ENCODE results near the gene RAB43.
"Not testable (repeated sequence)": the region's sequence is repeated elsewhere in the genome, so short reads cannot be mapped to it uniquely, and the experiment has no call there.

Gene RAB43

GRCh38 chr3:129121016-129121791 lies 400 bp downstream of the RAB43 start:
- no peak for DNase-seq

DNA sequence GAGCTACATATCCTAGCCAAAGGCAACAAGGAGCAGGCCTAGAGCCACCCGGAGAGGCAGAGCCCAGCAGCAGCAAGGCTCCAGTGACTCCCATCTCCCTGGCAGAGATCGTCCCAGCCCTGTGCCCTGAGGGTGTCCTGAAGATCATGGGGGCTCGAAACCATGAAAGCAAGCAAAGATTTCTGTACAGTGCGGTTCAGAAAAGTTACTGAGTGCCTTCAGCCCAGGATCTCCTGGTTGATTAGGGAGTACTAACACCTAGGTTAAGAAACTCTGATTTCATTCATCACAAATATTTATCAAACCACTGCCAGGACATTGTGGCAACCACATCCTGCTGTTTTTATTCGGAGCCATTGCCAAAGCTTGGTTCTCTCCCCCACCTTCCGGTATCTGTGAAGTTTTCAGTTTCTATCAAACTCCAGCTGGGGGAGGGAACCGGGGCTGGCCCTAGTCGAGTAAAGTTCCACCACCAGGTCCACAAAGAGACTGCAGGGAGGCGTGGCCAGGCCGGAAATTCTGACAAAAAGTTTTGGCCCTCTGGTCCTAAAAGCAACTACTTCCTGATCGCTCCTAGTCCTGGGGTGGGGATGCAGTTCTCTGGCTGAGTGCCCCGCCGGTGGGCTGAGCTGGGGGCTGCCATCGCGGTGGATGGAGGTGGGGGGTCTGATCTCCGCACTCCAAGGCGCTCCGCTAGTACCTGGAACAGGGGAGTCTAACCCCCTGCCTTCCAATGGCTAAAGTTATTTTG lies 1.2 kb downstream of the RAB43 start:
- DNase-seq = peak; percentile 88

- DNase-seq = no peak
Measured at GRCh38 chr3:129119365-129120100, 2.1 kb downstream of the RAB43 start.

DNA sequence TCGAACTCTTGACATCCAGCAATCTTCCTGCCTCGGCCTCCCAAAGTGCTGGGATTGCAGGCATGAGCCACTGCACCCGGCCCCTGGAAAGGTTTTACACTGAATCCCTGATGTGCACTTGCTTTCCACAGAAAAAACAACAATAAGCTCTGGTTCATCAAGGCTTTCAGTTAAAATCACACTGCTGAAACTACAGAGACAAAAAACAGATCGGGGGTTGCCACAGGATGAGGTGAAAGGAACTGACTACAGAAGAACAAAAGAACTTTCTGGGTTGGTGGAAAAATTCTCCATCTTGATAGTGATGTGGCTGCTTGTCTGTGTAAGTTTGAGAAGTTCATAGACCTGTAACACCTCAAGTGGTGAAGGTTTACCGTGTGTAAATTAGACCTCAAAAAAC lies 2.9 kb downstream of the RAB43 start:
- no peak for DNase-seq

GRCh38 chr3:129117134-129117533 lies 4.5 kb downstream of the RAB43 start:
- DNase-seq = no peak

DNA sequence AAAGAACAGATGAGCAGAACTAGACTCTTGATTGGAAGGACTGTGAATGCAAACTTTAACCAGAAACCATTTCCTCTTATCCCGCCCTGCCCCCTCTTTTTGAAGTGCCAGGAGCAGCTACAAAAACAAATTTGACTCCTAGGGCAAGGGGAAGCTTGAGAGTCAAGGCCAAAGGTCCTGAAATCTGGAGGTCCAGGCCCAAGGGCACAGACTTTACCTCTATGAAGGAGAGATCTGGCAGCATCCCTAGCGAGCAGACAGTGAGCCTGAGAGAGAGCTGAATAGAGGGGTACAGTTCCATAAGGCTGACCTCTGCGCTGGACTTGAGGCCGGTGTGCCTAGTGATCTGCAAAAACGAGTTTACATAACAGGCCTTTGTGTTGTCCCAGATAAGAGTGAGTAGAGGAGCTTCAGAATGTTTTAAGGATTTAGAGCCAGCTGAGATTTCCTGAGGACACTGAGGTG lies 5.1 kb downstream of the RAB43 start:
- no peak for DNase-seq

GRCh38 chr3:129114455-129114854 lies 7.1 kb downstream of the RAB43 start:
- no peak for DNase-seq

- peak; percentile 72 for DNase-seq
Measured at GRCh38 chr3:129112308-129113052, 9.1 kb downstream of the RAB43 start.

- DNase-seq = not testable (repeated sequence)
Measured at GRCh38 chr3:129111076-129111780, 10.4 kb downstream of the RAB43 start.

DNA sequence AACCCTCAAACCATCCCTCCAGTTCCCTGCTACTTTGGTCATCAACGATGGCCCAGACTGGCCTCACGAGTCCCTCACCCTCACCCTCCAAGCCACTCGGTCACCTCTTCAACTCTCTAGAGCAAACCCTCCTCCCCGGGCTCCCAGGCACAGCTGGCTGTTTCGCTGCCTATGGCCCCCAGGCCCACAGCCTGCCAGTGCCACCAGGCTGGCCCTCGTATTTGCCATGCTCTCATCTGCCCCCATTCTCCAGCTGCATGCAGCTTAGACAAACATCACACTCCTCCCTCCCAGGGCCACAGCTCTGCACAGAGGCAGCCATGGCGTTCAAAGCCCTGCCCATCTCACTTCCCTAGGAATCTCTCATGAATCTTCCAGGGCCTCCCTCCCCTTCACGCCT lies 13.8 kb downstream of the RAB43 start:
- DNase-seq = no peak

DNA sequence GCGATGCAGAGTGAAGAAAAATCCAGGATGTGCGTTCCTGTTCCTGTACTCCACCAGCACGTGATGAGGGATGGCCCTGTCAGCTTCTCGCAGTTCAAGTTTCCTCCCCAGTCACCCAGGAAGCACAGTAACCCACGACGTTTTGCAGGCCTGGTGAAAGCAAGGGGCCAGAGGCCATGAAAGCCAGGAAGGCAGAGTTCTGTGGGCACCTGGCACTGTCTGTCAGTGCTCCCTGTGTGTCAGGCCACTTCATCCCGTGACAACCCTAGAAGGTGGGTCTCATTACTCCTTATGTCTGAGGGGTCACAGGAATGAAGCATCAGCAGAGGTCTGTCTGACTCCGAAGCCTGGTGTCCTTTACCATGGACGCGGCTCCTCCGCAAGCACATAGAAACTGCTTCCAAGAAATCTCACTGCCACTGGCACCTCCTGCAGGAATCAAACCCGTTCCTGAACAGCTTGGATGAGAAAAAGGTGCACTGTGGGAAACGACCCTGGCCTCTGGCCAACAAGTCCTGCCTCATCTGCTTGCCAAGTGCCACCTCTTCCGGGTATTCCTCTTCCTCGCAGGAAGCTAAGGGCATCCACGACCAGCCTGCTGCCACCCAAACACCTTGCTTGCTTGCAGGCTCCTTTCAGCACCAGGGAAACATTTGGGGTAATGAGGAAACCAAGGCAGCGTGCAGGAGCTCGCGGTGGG lies 14.6 kb downstream of the RAB43 start:
- DNase-seq = no peak

GRCh38 chr3:129106320-129106719 lies 15.3 kb downstream of the RAB43 start:
- no peak for DNase-seq

DNA sequence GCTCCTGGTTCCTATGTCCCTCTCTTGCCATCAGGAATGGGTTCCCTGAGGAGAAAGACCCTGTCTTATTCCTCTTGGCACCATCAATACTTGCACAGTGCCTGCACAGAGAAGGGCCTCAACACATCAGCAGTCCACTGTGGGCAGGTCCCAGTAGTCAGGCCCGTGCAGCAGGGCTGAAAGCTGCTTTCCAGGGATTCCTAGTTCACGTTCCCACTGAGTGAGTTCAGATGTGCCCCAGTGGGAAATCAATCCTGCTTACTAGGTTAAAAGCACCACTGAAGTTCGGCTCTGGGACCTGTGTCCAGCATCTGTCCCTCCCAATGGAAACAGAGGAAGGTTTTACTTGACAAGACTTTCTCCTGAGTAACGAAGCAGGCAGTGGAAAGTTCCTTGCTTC lies 15.7 kb downstream of the RAB43 start:
- no peak for DNase-seq

DNA sequence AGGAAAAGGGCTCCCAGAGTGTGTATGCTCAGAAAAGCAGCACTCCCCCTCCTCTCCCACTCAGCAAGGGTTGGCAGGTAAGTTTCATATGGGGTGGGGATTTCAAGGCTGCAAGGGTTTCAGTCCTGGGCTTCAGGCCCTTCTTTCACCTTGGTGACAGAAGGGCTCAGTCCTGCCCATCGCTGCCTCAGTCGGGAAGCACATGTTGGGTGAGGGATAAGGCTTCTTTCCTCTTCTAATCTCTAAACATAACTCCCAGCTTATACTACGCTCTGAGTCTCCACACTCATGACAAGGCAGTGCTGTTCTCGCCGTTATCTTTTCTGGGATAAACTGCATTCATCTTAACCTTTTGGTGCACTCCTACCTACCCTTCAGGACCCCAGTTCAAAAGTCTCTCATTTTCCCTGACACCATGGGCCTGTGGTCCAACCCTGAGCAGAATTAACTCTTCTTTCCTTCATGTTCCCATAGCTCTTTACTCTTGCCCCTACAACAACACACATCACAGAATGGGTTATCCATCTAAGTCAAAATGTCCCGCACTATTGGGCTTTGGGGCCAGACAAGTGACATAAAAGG lies 17.0 kb downstream of the RAB43 start:
- no peak for DNase-seq

- no peak for DNase-seq
Measured at GRCh38 chr3:129104051-129104450, 17.6 kb downstream of the RAB43 start.

- DNase-seq = no peak
Measured at GRCh38 chr3:129103296-129103695, 18.3 kb downstream of the RAB43 start.

DNA sequence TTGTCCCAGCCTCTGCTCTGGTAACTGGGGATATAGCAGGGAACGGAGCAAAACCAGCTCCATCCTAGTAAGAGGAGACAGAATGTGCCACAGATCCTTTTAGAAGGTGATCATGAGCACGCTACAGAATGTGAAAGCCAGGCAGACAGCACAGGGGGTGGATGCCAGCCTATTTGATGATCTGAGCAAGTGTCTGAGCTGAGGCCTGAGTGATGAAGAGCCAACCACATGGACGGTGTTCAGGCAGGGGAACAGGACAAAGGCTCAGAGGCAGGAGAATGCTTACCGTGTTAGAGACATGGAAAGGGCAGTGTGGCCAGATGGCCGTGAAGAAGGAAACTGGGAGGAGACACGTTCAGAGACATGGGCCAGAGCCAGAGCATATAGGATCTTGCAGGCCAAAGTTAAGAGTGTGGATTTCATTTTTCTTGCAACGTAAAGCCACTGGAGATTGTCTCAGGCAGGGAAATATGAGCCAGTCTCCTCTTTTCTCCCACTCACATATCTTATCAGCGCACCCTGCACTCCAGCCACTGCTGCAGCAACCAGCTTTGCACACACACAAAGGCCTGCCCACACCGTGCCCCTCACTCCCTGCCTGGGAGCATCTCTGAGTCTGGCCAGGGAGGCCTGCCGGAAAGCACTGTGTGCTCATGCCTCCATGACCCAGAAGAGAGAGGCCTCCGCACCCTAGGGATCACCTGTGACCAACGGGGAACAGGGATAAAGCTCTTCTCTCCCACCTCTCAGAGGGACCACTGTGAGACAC lies 20.1 kb downstream of the RAB43 start:
- DNase-seq = no peak

DNA sequence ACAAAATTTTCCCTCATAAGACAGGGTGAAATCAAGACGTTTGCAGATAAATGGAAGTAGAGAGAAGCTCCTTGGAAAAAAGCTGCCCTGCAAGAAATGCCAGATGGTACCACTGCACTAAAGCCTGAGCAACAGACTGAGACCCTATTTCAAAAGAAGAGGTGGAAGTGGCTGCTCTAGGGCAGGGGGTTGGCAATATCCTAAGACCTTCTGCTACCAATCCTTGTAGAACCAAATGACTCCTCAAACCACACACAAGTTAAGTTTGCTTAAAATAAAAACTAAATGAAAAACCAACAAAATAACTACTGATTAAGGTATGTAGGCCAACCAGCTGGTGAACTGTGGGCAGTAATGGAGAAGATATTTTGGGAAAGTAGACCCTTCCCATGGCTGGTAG lies 21.3 kb downstream of the RAB43 start:
- no peak for DNase-seq

- DNase-seq = no peak
Measured at GRCh38 chr3:129095285-129095684, 26.3 kb downstream of the RAB43 start.

DNA sequence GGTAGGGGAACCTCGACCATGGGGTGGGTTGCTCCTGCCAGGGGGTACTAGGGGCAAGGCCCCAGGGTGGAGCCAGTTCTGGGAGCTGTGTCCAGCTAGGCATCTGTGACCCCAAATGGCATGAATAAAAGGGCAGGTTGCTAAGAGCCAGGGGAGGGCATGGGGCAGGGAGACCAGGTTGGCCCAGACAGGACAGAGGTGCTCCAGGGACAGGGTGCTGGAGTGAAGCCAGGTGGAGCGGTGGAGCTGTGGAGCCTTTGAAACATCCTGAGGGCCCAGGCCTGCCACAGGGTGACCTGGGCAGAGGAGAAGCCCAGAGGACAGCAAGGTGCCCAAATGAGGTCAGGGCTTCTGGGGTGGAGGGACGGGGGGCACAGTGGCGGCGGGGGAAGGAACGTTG lies 33.3 kb downstream of the RAB43 start:
- DNase-seq = not testable (repeated sequence)

All from fibroblast of skin of scalp (primary cell).